ENCODE results near the gene ZEB2. TPM values are rescaled to one million over a fixed set of nuclear protein-coding genes. Genes with fewer than 3 reads are reported as not detected.
A peak's percentile ranks its signal among the peaks of the same experiment; 100 is the strongest.
"Not testable (repeated sequence)": the region's sequence is repeated elsewhere in the genome, so short reads cannot be mapped to it uniquely, and the experiment has no call there.

Gene ZEB2
- total RNA-seq, 2 donors from 2014 or later, result 4.1 to 6.1 TPM

- H3K9me3 Mint-ChIP-seq, result no peaks in the 10 kb centered on the region
- H3K27ac Mint-ChIP-seq, result peak overlapping the region in 1 of 2 donors; percentile 22
- DNase-seq (ENCODE audit: low spot score in 2 of 2), result no peak
- peak; percentile 94 to 97 for ATAC-seq
- no peaks in the 10 kb centered on the region for H3K36me3 Mint-ChIP-seq
Observed at GRCh38 chr2:144382849-144383248, 137.1 kb downstream of the ZEB2 start.

GRCh38 chr2:144381716-144382115, 138.2 kb downstream of the ZEB2 start:
- ATAC-seq, result peak in 1 of 2 donors; percentile 13
- DNase-seq (ENCODE audit: low spot score in 2 of 2), result no peak
- Mint-ChIP-seq H3K9me3 (no peaks in the 10 kb centered on the region), H3K27ac (no peak overlapping the region), H3K36me3 (no peaks in the 10 kb centered on the region)

GRCh38 chr2:144379851-144380311, 140.0 kb downstream of the ZEB2 start:
- no peaks in the 10 kb centered on the region for H3K9me3 Mint-ChIP-seq
- no peak for ATAC-seq
- no peak overlapping the region for H3K27ac Mint-ChIP-seq
- DNase-seq (ENCODE audit: low spot score in 2 of 2), result no peak
- H3K36me3 Mint-ChIP-seq, result no peaks in the 10 kb centered on the region

GRCh38 chr2:144378551-144378950, 141.4 kb downstream of the ZEB2 start:
- no peak overlapping the region for H3K27ac Mint-ChIP-seq
- H3K36me3 Mint-ChIP-seq, result no peaks in the 10 kb centered on the region
- H3K9me3 Mint-ChIP-seq, result no peaks in the 10 kb centered on the region
- DNase-seq (ENCODE audit: low spot score in 2 of 2), result no peak
- ATAC-seq, result no peak

GRCh38 chr2:144377914-144378313, 142.0 kb downstream of the ZEB2 start:
- Mint-ChIP-seq H3K36me3 (no peaks in the 10 kb centered on the region), H3K27ac (no peak overlapping the region), H3K9me3 (no peaks in the 10 kb centered on the region)
- ATAC-seq (peak in 1 of 2 donors; percentile 27), DNase-seq (ENCODE audit: low spot score in 2 of 2) (no peak)

- no peak overlapping the region for H3K27ac Mint-ChIP-seq
- H3K9me3 Mint-ChIP-seq, result no peaks in the 10 kb centered on the region
- DNase-seq (ENCODE audit: low spot score in 2 of 2) (no peak), ATAC-seq (no peak)
- no peaks in the 10 kb centered on the region for H3K36me3 Mint-ChIP-seq
Observed at GRCh38 chr2:144376926-144377325, 143.0 kb downstream of the ZEB2 start.

- H3K27ac Mint-ChIP-seq, result no peak overlapping the region
- no peak for ATAC-seq
- no peak for DNase-seq (ENCODE audit: low spot score in 2 of 2)
- H3K36me3 Mint-ChIP-seq, result no peaks in the 10 kb centered on the region
- H3K9me3 Mint-ChIP-seq, result no peaks in the 10 kb centered on the region
Observed at GRCh38 chr2:144376460-144376859, 143.5 kb downstream of the ZEB2 start.

GRCh38 chr2:144374163-144374661, 145.7 kb downstream of the ZEB2 start:
- Mint-ChIP-seq H3K9me3 (no peaks in the 10 kb centered on the region), H3K27ac (no peak overlapping the region), H3K36me3 (no peaks in the 10 kb centered on the region)
- ATAC-seq (peak; percentile 40 to 64), DNase-seq (ENCODE audit: low spot score in 2 of 2) (no peak)

- no peaks in the 10 kb centered on the region for H3K9me3 Mint-ChIP-seq
- DNase-seq (ENCODE audit: low spot score in 2 of 2) (no peak), ATAC-seq (no peak)
- no peak overlapping the region for H3K27ac Mint-ChIP-seq
- H3K36me3 Mint-ChIP-seq, result no peaks in the 10 kb centered on the region
Observed at GRCh38 chr2:144372410-144373080, 147.4 kb downstream of the ZEB2 start.

- DNase-seq (ENCODE audit: low spot score in 2 of 2), result no peak
- Mint-ChIP-seq H3K9me3 (no peaks in the 10 kb centered on the region), H3K36me3 (no peaks in the 10 kb centered on the region), H3K27ac (no peak overlapping the region)
- no peak for ATAC-seq
Observed at GRCh38 chr2:144370937-144371584, 148.9 kb downstream of the ZEB2 start.

GRCh38 chr2:144369416-144369815, 150.5 kb downstream of the ZEB2 start:
- ATAC-seq, result no peak
- no peak overlapping the region for H3K27ac Mint-ChIP-seq
- H3K9me3 Mint-ChIP-seq, result no peaks in the 10 kb centered on the region
- no peak for DNase-seq (ENCODE audit: low spot score in 2 of 2)
- H3K36me3 Mint-ChIP-seq, result no peaks in the 10 kb centered on the region

GRCh38 chr2:144366825-144367429, 153.0 kb downstream of the ZEB2 start:
- Mint-ChIP-seq H3K27ac (peak overlapping the region in 1 of 2 donors; percentile 61), H3K36me3 (no peaks in the 10 kb centered on the region), H3K9me3 (no peaks in the 10 kb centered on the region)
- DNase-seq (ENCODE audit: low spot score in 2 of 2) (no peak), ATAC-seq (no peak)

GRCh38 chr2:144364944-144365738, 154.8 kb downstream of the ZEB2 start:
- no peaks in the 10 kb centered on the region for H3K36me3 Mint-ChIP-seq
- ATAC-seq (no peak), DNase-seq (ENCODE audit: low spot score in 2 of 2) (no peak)
- no peaks in the 10 kb centered on the region for H3K9me3 Mint-ChIP-seq
- no peak overlapping the region for H3K27ac Mint-ChIP-seq

GRCh38 chr2:144364247-144364646, 155.7 kb downstream of the ZEB2 start:
- DNase-seq (ENCODE audit: low spot score in 2 of 2); H3K27ac Mint-ChIP-seq; ATAC-seq; H3K9me3 Mint-ChIP-seq; H3K36me3 Mint-ChIP-seq: not testable (repeated sequence)

GRCh38 chr2:144362401-144362800, 157.5 kb downstream of the ZEB2 start:
- no peaks in the 10 kb centered on the region for H3K9me3 Mint-ChIP-seq
- H3K27ac Mint-ChIP-seq, result no peak overlapping the region
- H3K36me3 Mint-ChIP-seq, result no peaks in the 10 kb centered on the region
- no peak for ATAC-seq
- DNase-seq (ENCODE audit: low spot score in 2 of 2), result no peak

- Mint-ChIP-seq H3K9me3 (no peaks in the 10 kb centered on the region), H3K27ac (no peak overlapping the region), H3K36me3 (no peaks in the 10 kb centered on the region)
- ATAC-seq (no peak), DNase-seq (ENCODE audit: low spot score in 2 of 2) (no peak)
Observed at GRCh38 chr2:144361742-144362141, 158.2 kb downstream of the ZEB2 start.

GRCh38 chr2:144359684-144360083, 160.2 kb downstream of the ZEB2 start:
- Mint-ChIP-seq H3K36me3 (no peaks in the 10 kb centered on the region), H3K27ac (no peak overlapping the region), H3K9me3 (no peaks in the 10 kb centered on the region)
- DNase-seq (ENCODE audit: low spot score in 2 of 2), result no peak
- ATAC-seq, result no peak

All from activated naive CD4-positive, alpha-beta T cell treated with anti-CD3 and anti-CD28 coated beads, Interleukin-2, amount 50 U/mL, for 72 hours (primary cell).